Heart right ventricle (tissue), 16 donors: Measurements from ENCODE around the gene MROH8. TPM values are rescaled to one million over a fixed set of nuclear protein-coding genes. Genes with fewer than 3 reads are reported as not detected.

Experiments used
- ATAC-seq, 8 donors: fragments of 200-7000 bp; cut with Tn5 transposase; one replicate each; pipeline ENCODE4 v1.9.1; 2020; ENCODE audit warnings: mild to moderate bottlenecking in 8 of 8, moderate library complexity in 8 of 8, moderate number of reproducible peaks in 1 of 8
- DNase-seq, 2 donors: peaks; one replicate each; pipeline ENCODE4 v3.0.0-alpha.2; 2020
- H3K27ac ChIP-seq, 10 donors: fragments of 200-600 bp; sonication (generic) in 2 of 10; one replicate each; pipeline versions ENCODE4 v1.5.0 to v1.8.0; 2020 to 2022; ENCODE audit warnings: mild to moderate bottlenecking in 3 of 10
- H3K27me3 ChIP-seq, 7 donors: fragments of 200-600 bp; one replicate each; pipeline ENCODE4 v1.8.0; 2021 to 2022; ENCODE audit warnings: mild to moderate bottlenecking in 2 of 7
- H3K36me3 ChIP-seq, 9 donors: fragments of 200-600 bp; sonication (generic) in 1 of 9; one replicate each; pipeline versions ENCODE4 v1.5.0 to v1.8.0; 2020 to 2022; ENCODE audit warnings: mild to moderate bottlenecking in 2 of 9
- H3K4me1 ChIP-seq, 9 donors: fragments of 200-600 bp; sonication (generic) in 1 of 9; one replicate each; pipeline versions ENCODE4 v1.5.0 to v1.8.0; 2020 to 2022; ENCODE audit warnings: mild to moderate bottlenecking in 4 of 9
- H3K4me3 ChIP-seq, 10 donors: fragments of 200-600 bp; sonication (generic) in 2 of 10; one replicate each; pipeline versions ENCODE4 v1.5.0 to v1.8.0; 2020 to 2022; ENCODE audit warnings: mild to moderate bottlenecking in 7 of 10, moderate library complexity in 2 of 10
- H3K9me3 ChIP-seq, 11 donors: fragments of 200-600 bp in 10 of 11; sonication (generic) in 2 of 11; one replicate each; pipeline versions ENCODE4 v1.5.0 to v1.8.0; 2013 to 2022; ENCODE audit warnings: mild to moderate bottlenecking in 2 of 11, control low read depth in 1 of 11, moderate library complexity in 1 of 11
- WGBS, 2 donors: extraction: QIAGEN DNeasy Blood & Tissue Kit; methylation state at CpG; one replicate each; pipeline ENCODE4 v1.1.7; 2013; ENCODE audit warnings: inconsistent platforms in 1 of 2; 5-methylcytosine and 5-hydroxymethylcytosine counted together
- intact Hi-C, 10 donors: fragments of 100-400 bp; cut with DNase I; formaldehyde crosslinking; loops; one replicate each; pipeline versions ENCODE4 v1.11.1 to v1.14.2; 2022
- polyA plus RNA-seq, 2 donors: library from polyadenylated mRNA; stranded (reverse); fragments of 200-250 nt; gene quantifications; one replicate each; pipeline ENCODE4 v1.2.3, GENCODE V29; 2013
- total RNA-seq, 10 donors: library from RNA; stranded (reverse); fragmentation: NEBNext Ultra II Directional in 3 of 10; extraction: Animal tissue kit (Norgen Biotek cat#: 25700) in 3 of 10; gene quantifications; one replicate each; pipeline versions ENCODE4 v1.2.1 to v1.2.4, GENCODE V29; 2021 to 2023
- TF ChIP-seq, protein P1 (sequence below), 9 donors: fragments of 200-600 bp; sonication (generic) in 2 of 9; IDR thresholded peaks; one replicate each; pipeline versions ENCODE4 v1.5.0 to v1.8.0; 2021 to 2022; ENCODE audit warnings: antibody characterized with exemption in 9 of 9, mild to moderate bottlenecking in 5 of 9, moderate library complexity in 1 of 9
- donor health status: Arrhythmogenic right ventricular cardiomyopathy.
- donor health status: ischemic (EF 13 %, LVEDD 7.1; RV severe dilation, severe dysfunction).
- donor health status: healthy with polysubstance abuse.
- donor health status: DM: no; HTN: yes; CAD: no.
- donor health status: DM: no; HTN: no; CAD: no.
- donor health status: ischemic (EF 25% LVEDD 6.9; RV normal size, moderate dysfunction).
- donor health status: ischemic (EF 25% LVEDD 5.7; RV mildly dilated, moderate dysfunction).
- donor health status: healthy.
- donor health status: DM: yes; HTN: yes; CAD: no.
- donor health status: Ischemic cardiomyopathy.
- donor health status: ischemic (EF 35%, LVEDD 5.7; RV mildly dilated, moderate dysfunction).
- donor health status: nonischemic (EF 11% LVEDD 7.7; RV severe dilation, severe dysfunction).
- donor health status: DM: yes; HTN: yes; CAD: no.
- donor health status: PGD.
- donor health status: ischemic (EF 29% LVEDD 5.4; RV normal size, mild dysfunction).
- donor health status: nonischemic (EF 23%, LVEDD 6.1; RV moderate dilation, normal function).

MROH8 gene
- total and polyA plus RNA-seq, 12 donors: 1.8 to 10.0 (median 6.1) TPM

DNA sequence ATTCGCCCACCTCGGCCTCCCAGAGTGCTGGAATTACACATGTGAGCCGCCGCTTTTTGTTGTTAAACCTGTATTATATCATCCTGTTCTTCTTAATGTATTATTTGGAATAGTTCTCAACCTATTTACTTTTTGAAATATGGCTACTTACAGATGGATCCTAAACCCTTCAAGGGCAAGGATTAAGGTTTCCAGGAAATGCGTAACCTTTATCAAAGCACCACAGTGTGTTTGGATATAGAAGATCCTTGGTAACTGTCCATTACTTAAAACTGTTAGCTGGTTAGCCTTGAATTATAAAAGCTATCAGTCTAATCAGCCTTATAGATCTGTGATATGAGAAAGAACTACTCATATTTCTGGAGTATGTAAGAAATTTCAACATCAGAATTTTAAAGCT, 12.5 kb downstream of the MROH8 start:
- ATAC-seq: no peak
- TF ChIP-seq, protein P1, sequence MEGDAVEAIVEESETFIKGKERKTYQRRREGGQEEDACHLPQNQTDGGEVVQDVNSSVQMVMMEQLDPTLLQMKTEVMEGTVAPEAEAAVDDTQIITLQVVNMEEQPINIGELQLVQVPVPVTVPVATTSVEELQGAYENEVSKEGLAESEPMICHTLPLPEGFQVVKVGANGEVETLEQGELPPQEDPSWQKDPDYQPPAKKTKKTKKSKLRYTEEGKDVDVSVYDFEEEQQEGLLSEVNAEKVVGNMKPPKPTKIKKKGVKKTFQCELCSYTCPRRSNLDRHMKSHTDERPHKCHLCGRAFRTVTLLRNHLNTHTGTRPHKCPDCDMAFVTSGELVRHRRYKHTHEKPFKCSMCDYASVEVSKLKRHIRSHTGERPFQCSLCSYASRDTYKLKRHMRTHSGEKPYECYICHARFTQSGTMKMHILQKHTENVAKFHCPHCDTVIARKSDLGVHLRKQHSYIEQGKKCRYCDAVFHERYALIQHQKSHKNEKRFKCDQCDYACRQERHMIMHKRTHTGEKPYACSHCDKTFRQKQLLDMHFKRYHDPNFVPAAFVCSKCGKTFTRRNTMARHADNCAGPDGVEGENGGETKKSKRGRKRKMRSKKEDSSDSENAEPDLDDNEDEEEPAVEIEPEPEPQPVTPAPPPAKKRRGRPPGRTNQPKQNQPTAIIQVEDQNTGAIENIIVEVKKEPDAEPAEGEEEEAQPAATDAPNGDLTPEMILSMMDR (IDR thresholded peaks at IDR 0.05): no peak
- intact Hi-C loops: no loop called here
- H3K4me3 ChIP-seq: no peak overlapping the region
- no peaks in the 10 kb centered on the region for H3K27me3 ChIP-seq
- H3K9me3 ChIP-seq: no peaks in the 10 kb centered on the region
- no peaks in the 10 kb centered on the region for H3K4me1 ChIP-seq
- DNase-seq: no peak
- WGBS, 2 donors: 97% methylated on average over 5 of the region's 5 CpGs
- H3K27ac ChIP-seq: no peak overlapping the region
- peaks cover 0 to 18% (median 0%) of the 10 kb centered on the region in 9 donors for H3K36me3 ChIP-seq

DNA sequence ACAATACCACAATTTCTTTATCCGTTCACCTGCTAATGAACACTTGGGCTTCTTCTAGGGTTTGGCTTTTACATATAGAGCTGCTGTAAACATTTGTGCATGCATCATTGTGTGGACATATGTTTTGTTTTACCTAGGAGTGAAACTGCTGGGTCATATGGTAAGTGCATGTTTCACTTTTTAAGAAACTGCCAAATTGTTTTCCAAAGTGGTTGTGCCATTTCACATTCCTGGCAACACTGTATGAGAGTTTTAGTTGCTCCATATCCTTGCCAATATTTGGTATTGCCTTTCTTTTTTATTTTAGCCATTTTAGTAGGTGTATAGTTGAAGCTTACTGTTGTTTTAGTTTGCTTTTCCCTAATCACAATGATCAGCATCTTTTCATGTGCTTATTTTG, 14.3 kb downstream of the MROH8 start:
- DNase-seq (no peak), ATAC-seq (no peak)
- H3K4me1 ChIP-seq: no peaks in the 10 kb centered on the region
- no peaks in the 10 kb centered on the region for H3K27me3 ChIP-seq
- TF ChIP-seq, protein P1 (IDR thresholded peaks at IDR 0.05): no peak
- H3K9me3 ChIP-seq: no peaks in the 10 kb centered on the region
- intact Hi-C loops: no loop called here
- peaks cover 0 to 18% (median 0%) of the 10 kb centered on the region in 9 donors for H3K36me3 ChIP-seq
- no peak overlapping the region for H3K27ac ChIP-seq
- WGBS, 2 donors: 93 to 98% methylated on average over 1 of the region's 1 CpG
- H3K4me3 ChIP-seq: no peak overlapping the region

DNA sequence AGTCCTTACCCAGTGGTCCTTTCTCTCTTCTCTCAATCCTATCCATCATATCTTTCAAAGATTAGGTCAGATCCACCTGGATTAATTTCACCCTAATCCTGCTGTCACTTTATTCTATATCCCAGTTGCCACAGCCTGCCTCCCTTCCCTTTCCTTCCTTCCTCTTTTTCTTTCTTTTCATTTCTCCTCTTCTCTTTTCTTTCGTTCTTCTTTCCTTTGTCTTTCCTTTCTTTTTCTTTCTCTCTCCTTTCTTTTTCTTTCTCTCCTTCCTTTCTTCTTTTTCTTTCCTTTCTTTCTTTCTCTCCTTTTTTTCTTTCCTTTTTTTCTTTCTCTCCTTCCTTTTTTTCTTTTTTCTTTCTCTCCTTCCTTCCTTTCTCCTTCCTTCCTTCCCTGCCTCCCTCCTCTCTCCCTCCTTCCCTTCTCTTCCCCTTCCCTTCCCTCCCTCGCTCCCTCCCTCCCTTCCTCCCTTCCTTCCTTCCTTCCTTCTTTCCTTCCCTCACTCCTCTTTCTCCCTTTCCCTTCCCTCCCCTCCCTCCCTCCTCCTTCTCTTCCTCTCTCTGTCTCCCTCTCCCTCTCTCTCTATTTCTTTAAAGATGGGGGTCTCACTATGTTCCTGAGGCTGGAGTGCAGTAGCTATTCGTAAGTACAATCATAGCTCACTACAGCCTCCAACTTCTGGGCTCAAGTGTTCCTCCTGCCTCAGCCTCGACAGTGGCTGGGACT, 15.4 kb downstream of the MROH8 start:
- TF ChIP-seq, protein P1 (IDR thresholded peaks at IDR 0.05): no peak
- 84 to 92% methylated on average over 4 of the region's 4 CpGs for WGBS, 2 donors
- no peak for DNase-seq

DNA sequence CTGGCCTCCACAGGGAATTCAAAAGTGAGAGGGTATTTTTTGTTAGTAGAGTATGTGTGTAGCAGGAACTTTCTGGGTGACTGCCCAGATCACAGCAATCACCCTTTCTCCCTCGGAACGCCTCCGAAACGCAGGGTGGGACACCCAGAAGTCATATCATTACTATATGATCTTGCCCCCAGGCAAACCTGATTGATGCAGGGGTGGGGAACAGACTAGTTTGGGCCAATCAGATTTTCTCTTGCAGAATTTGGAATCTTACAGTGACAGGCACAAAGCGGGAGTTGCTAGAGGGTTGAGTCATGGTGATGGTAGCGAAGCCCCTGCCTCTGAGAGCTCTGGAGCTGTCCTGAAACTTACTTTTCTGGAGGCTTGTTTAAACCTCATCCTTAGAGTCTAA, 16.7 kb downstream of the MROH8 start:
- intact Hi-C loops: no loop called here
- no peak for ATAC-seq
- H3K4me3 ChIP-seq: no peak overlapping the region
- TF ChIP-seq, protein P1 (IDR thresholded peaks at IDR 0.05): no peak
- no peaks in the 10 kb centered on the region for H3K4me1 ChIP-seq
- H3K9me3 ChIP-seq: no peaks in the 10 kb centered on the region
- peaks cover 0 to 15% (median 0%) of the 10 kb centered on the region in 9 donors for H3K36me3 ChIP-seq
- no peaks in the 10 kb centered on the region for H3K27me3 ChIP-seq
- DNase-seq: no peak
- 71 to 77% methylated on average over 6 of the region's 6 CpGs for WGBS, 2 donors
- H3K27ac ChIP-seq: no peak overlapping the region

More for the DNA sequence above, 15.4 kb downstream of the MROH8 start:
- intact Hi-C loops: no loop called here
- H3K27me3 ChIP-seq: no peaks in the 10 kb centered on the region
- ATAC-seq: no peak
- H3K27ac ChIP-seq: no peak overlapping the region
- H3K4me3 ChIP-seq: no peak overlapping the region
- peaks cover 0 to 18% (median 0%) of the 10 kb centered on the region in 9 donors for H3K36me3 ChIP-seq
- no peaks in the 10 kb centered on the region for H3K4me1 ChIP-seq
- H3K9me3 ChIP-seq: no peaks in the 10 kb centered on the region
